Heart left ventricle (tissue), 13 donors: ENCODE measurements around the gene IL1RAPL1.

Source experiments
- POLR2A ChIP-seq, 2 donors: fragments of 450-650 bp; IDR thresholded peaks; one replicate each; pipeline ENCODE4 v1.6.1; 2017; ENCODE audit warnings: antibody characterized with exemption in 2 of 2, mild to moderate bottlenecking in 2 of 2, moderate library complexity in 2 of 2
- TF ChIP-seq, protein P1 (sequence below), 12 donors: fragments of 200-600 bp; sonication (generic) in 4 of 12; IDR thresholded peaks; one replicate each; pipeline versions ENCODE4 v1.5.0 to v1.8.0; 2018 to 2022; ENCODE audit warnings: antibody characterized with exemption in 12 of 12, mild to moderate bottlenecking in 5 of 12
- donor health status: ischemic (EF 13 %, LVEDD 7.1; RV severe dilation, severe dysfunction).
- donor health status: DM: no; HTN: yes; CAD: no.
- donor health status: DM: no; HTN: no; CAD: no.
- donor health status: ischemic (EF 25% LVEDD 6.9; RV normal size, moderate dysfunction).
- donor health status: ischemic (EF 25% LVEDD 5.7; RV mildly dilated, moderate dysfunction).
- donor health status: ischemic (EF 35%, LVEDD 5.7; RV mildly dilated, moderate dysfunction).
- donor health status: nonischemic (EF 11% LVEDD 7.7; RV severe dilation, severe dysfunction).
- donor health status: DM: yes; HTN: yes; CAD: no.
- donor health status: PGD.
- donor health status: ischemic (EF 29% LVEDD 5.4; RV normal size, mild dysfunction).
- donor health status: nonischemic (EF 23%, LVEDD 6.1; RV moderate dilation, normal function).

- no peak for TF ChIP-seq POLR2A (IDR thresholded peaks at IDR 0.05)
- TF ChIP-seq, protein P1, sequence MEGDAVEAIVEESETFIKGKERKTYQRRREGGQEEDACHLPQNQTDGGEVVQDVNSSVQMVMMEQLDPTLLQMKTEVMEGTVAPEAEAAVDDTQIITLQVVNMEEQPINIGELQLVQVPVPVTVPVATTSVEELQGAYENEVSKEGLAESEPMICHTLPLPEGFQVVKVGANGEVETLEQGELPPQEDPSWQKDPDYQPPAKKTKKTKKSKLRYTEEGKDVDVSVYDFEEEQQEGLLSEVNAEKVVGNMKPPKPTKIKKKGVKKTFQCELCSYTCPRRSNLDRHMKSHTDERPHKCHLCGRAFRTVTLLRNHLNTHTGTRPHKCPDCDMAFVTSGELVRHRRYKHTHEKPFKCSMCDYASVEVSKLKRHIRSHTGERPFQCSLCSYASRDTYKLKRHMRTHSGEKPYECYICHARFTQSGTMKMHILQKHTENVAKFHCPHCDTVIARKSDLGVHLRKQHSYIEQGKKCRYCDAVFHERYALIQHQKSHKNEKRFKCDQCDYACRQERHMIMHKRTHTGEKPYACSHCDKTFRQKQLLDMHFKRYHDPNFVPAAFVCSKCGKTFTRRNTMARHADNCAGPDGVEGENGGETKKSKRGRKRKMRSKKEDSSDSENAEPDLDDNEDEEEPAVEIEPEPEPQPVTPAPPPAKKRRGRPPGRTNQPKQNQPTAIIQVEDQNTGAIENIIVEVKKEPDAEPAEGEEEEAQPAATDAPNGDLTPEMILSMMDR (IDR thresholded peaks at IDR 0.05) = no peak
These were observed 436.0 kb downstream of the IL1RAPL1 start for GRCh38 chrX:29023207-29023606.
